ENCODE results near the gene GP9. TPM values are rescaled to one million over a fixed set of nuclear protein-coding genes. Genes with fewer than 3 reads are reported as not detected.
A peak's percentile ranks its signal among the peaks of the same experiment; 100 is the strongest.

The GP9 gene
- total and polyA plus RNA-seq, 8 donors = 0.14 TPM; not detected in 7

DNA sequence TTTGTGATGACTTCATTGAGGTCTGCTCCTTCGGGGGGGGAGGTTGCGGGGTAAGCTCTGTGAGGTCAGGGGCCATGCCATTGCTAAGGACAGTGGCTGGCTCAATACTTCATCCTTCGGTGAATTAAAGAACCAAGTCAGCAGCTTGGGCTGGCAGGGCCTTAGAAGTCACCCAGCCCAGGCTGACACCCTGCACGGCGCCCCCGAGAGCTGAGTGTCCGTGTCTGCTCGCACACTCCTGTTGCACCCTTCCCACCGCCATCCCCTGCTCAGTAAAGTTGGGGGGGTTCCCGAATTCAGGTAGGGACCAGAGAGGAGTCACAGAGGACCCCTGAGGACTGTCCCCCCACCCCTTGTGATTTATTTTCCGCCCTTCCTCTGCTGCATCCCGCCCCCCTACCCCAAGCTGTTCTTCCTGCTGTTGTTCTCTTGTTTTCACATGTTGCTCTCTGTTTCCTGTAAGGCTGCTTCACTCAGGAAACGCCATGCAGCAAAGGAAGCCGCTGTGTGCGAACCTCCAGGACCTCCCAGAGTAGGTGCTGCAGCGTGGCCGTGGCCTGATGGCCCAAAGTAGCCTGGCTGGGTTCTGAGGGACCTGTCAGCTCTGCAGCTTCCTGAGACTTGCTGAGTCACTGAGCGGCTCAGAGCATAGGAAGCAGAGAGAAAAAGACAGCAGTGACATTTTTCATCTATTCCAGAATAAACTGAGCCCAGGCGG is 45.0 kb upstream of the GP9 start:
- FAIRE-seq = no peak
- no peak overlapping the region for H3K4me3 ChIP-seq
- 73 to 84% methylated on average over 19 of the region's 19 CpGs for WGBS, 2 donors

DNA sequence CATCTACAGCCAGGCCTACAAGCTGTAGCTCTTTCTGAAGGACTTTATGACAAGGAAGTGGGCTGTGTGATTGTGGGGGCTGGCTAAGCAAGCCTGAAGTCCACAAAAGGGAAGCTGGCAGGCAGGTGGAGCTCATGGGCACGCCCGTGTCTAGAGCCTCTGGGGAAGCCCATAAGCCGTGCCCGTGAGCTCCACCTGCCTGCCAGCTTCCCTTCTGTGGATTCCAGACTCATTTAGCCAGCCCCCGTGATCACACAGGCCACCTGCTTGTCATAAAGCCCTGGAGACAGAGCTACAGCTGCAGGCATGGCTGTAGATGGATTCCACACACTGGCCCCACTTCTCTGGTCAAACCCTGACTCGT is 44.2 kb upstream of the GP9 start:
- Histone ChIP-seq H3K36me3 (no peaks in the 10 kb centered on the region), H3K27ac (no peak overlapping the region), H3K4me1 (no peaks in the 10 kb centered on the region), H3K9me3 (no peaks in the 10 kb centered on the region), H3K27me3 (no peaks in the 10 kb centered on the region), H3K4me3 (no peak overlapping the region)
- intact Hi-C loops (cut with DNase I) = no loop called here
- ATAC-seq (peak in 3 of 4 donors; percentile 68 to 74 (median 73)), FAIRE-seq (no peak), DNase-seq (no peak)
- 35 to 54% methylated on average over 6 of the region's 6 CpGs for whole genome bisulfite sequencing, 2 donors
- TF ChIP-seq, protein P1, sequence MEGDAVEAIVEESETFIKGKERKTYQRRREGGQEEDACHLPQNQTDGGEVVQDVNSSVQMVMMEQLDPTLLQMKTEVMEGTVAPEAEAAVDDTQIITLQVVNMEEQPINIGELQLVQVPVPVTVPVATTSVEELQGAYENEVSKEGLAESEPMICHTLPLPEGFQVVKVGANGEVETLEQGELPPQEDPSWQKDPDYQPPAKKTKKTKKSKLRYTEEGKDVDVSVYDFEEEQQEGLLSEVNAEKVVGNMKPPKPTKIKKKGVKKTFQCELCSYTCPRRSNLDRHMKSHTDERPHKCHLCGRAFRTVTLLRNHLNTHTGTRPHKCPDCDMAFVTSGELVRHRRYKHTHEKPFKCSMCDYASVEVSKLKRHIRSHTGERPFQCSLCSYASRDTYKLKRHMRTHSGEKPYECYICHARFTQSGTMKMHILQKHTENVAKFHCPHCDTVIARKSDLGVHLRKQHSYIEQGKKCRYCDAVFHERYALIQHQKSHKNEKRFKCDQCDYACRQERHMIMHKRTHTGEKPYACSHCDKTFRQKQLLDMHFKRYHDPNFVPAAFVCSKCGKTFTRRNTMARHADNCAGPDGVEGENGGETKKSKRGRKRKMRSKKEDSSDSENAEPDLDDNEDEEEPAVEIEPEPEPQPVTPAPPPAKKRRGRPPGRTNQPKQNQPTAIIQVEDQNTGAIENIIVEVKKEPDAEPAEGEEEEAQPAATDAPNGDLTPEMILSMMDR (IDR thresholded peaks at IDR 0.05) = no peak

More for the DNA sequence above, 45.0 kb upstream of the GP9 start:
- intact Hi-C loops (cut with DNase I) = no loop called here
- DNase-seq (peak in 1 of 6 donors; percentile 21), ATAC-seq (peak in 1 of 4 donors; percentile 32)
- H3K36me3 ChIP-seq = no peaks in the 10 kb centered on the region
- TF ChIP-seq, protein P1 (IDR thresholded peaks at IDR 0.05) = no peak
- H3K27ac ChIP-seq = no peak overlapping the region
- no peaks in the 10 kb centered on the region for H3K27me3 ChIP-seq
- H3K4me1 ChIP-seq = no peaks in the 10 kb centered on the region
- no peaks in the 10 kb centered on the region for H3K9me3 ChIP-seq

DNA sequence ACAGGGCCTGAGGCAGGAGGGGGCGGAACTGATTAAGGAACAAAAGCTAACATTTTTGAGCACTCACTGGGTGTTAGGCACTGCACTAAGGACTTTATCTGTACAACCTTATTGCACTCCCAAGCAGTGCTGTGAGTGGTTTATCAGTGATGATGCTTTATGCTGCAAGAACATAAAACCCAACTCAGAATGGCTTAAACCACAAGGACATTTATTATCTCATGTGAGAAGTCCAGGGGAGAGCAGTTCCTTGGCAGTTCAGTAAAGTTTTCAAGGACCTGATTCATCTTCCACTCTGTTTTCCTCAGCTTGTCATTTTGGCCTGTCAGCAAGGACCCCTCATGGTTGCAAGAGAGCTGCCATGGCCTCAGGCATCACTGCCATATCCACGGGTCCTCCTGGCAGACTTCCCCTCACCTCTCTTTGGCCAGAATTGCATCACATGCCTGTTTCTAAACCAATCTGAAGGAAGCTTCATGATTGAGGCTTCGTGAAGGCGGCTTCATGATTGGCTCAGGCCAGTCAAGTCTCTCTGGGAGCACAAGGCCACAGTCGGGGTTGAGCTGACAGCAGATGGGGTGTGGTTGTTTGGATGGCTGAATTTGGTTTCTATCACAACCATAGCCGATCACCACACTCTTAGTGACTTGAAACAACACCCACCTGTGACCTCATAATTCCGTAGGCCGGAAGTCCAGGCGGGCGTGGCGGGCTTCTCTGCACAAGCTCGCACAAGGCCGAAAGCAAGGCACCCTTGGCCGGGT is 43.7 kb upstream of the GP9 start:
- no peaks in the 10 kb centered on the region for H3K9me3 ChIP-seq
- H3K4me3 ChIP-seq = no peak overlapping the region
- TF ChIP-seq, protein P1 (IDR thresholded peaks at IDR 0.05) = no peak
- H3K27ac ChIP-seq = no peak overlapping the region
- DNase-seq (peak in 1 of 6 donors; percentile 52), FAIRE-seq (no peak), ATAC-seq (peak in 1 of 4 donors; percentile 23)
- no peaks in the 10 kb centered on the region for H3K27me3 ChIP-seq
- no peaks in the 10 kb centered on the region for H3K4me1 ChIP-seq
- no peaks in the 10 kb centered on the region for H3K36me3 ChIP-seq
- intact Hi-C loops (cut with DNase I) = no loop called here
- 81 to 82% methylated on average over 14 of the region's 14 CpGs for WGBS, 2 donors

DNA sequence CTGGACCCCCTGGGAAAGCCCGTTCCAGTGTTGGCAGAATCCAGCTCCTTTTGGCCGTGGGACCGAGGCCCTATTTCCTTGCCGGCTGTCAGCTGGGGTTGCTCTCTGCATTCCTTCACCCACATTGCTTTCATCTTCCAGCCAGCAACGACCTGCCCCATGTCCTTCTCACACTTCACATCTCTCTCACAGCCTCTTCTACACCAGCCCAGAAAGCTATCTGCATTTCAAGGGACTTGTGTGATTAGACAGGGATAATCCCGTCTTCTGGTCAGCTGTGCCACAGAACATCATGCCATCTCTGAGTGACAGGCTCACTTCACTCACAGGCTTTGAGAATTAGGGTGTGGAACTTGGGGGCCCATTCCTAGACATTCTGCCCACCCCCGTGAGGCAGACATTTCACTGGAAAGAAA is 43.1 kb upstream of the GP9 start:
- no peaks in the 10 kb centered on the region for H3K4me1 ChIP-seq
- no peak overlapping the region for H3K4me3 ChIP-seq
- ATAC-seq (no peak), DNase-seq (no peak), FAIRE-seq (no peak)
- 69% methylated on average over 7 of the region's 7 CpGs for WGBS, 2 donors
- TF ChIP-seq, protein P1 (IDR thresholded peaks at IDR 0.05) = no peak
- no peaks in the 10 kb centered on the region for H3K36me3 ChIP-seq
- H3K9me3 ChIP-seq = no peaks in the 10 kb centered on the region
- no peak overlapping the region for H3K27ac ChIP-seq
- H3K27me3 ChIP-seq = no peaks in the 10 kb centered on the region
- intact Hi-C loops (cut with DNase I) = no loop called here

GRCh38 chr3:129018271-129018670 is 42.3 kb upstream of the GP9 start:
- TF ChIP-seq, protein P1 (IDR thresholded peaks at IDR 0.05) = no peak
- ATAC-seq = no peak
- H3K4me3 ChIP-seq = no peak overlapping the region
- no peaks in the 10 kb centered on the region for H3K4me1 ChIP-seq
- no peak for DNase-seq
- no peaks in the 10 kb centered on the region for H3K27me3 ChIP-seq
- WGBS, 2 donors = 68 to 70% methylated on average over 2 of the region's 2 CpGs
- H3K9me3 ChIP-seq = no peaks in the 10 kb centered on the region
- no peak for FAIRE-seq
- intact Hi-C loops (cut with DNase I) = no loop called here
- H3K36me3 ChIP-seq = no peaks in the 10 kb centered on the region
- no peak overlapping the region for H3K27ac ChIP-seq
